BJ (cell line): Measurements from ENCODE around the gene LARP1. TPM values are rescaled to one million over a fixed set of nuclear protein-coding genes. Genes with fewer than 3 reads are reported as not detected.

Source experiments
- CTCF ChIA-PET: fragments of 350-600 bp; formaldehyde crosslinking; extraction: SDS; loops from one replicate; lab custom pipeline; 2021; ENCODE audit warnings: antibody characterized with exemption, inconsistent platforms; lab: Yijun Ruan, JAX
- POLR2A ChIA-PET: fragments of 300-600 bp; sonication (Branson Sonifier 250); formaldehyde crosslinking; extraction: SDS; loops from one replicate; lab custom pipeline; 2021; ENCODE audit warnings: antibody characterized with exemption; lab: Charles Lee
- DNase-seq: peaks from one replicate; pipeline ENCODE4 v3.0.0-alpha.2; 2011; ENCODE audit warnings: low read depth
- H3K27me3 ChIP-seq: 2 replicates; pipeline ENCODE4 v1.6.0; 2011; ENCODE audit warnings: low read length; ENCODE audit not compliant: control insufficient read depth, insufficient read depth
- H3K36me3 ChIP-seq: 2 replicates; pipeline ENCODE4 v1.5.1; 2011; ENCODE audit warnings: low read length; ENCODE audit not compliant: control insufficient read depth, insufficient read depth
- H3K4me3 ChIP-seq: 2 replicates; pipeline ENCODE4 v1.5.1; 2011; ENCODE audit warnings: low read depth, mild to moderate bottlenecking, control low read depth, low read length
- polyA plus RNA-seq: library from polyadenylated mRNA; depleted of rRNA; stranded (reverse); fragments of >200 nt; gene quantifications from 2 replicates; pipeline ENCODE4 v1.2.3, GENCODE V29; 2011
- TF ChIP-seq, protein P1 (sequence below): IDR thresholded peaks from 2 replicates; pipeline ENCODE4 v1.5.1; 2011; ENCODE audit warnings: low read depth, mild to moderate bottlenecking, control low read depth, inconsistent platforms, low read length, moderate library complexity; ENCODE audit not compliant: insufficient read depth

The LARP1 gene
- polyA plus RNA-seq, 1 experiment: 59.0 TPM

DNA sequence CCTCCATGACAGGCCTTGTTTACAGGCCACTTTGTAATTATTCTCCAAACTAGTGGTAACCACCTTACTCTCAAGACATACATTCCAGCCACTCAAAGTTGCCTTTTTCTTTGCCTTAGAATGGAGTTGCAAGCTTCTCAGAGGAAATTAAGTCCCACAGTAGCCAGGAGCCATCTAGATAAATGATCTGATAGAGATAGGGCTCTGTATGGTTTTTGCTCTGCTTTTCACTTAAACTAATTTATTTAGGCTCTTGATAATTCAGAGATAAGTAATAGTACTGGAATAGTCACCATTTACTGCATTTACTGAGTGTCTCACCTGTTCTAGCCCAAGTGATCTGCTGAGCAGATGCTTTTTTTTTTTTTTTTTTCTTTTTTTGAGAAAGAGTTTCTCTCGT lies 7.5 kb downstream of the LARP1 start:
- no peaks in the 10 kb centered on the region for H3K27me3 ChIP-seq
- CTCF ChIA-PET: no interaction called here
- DNase-seq: no peak
- POLR2A ChIA-PET: no interaction called here
- no peaks in the 10 kb centered on the region for H3K36me3 ChIP-seq
- H3K4me3 ChIP-seq: no peak overlapping the region
- TF ChIP-seq, protein P1, sequence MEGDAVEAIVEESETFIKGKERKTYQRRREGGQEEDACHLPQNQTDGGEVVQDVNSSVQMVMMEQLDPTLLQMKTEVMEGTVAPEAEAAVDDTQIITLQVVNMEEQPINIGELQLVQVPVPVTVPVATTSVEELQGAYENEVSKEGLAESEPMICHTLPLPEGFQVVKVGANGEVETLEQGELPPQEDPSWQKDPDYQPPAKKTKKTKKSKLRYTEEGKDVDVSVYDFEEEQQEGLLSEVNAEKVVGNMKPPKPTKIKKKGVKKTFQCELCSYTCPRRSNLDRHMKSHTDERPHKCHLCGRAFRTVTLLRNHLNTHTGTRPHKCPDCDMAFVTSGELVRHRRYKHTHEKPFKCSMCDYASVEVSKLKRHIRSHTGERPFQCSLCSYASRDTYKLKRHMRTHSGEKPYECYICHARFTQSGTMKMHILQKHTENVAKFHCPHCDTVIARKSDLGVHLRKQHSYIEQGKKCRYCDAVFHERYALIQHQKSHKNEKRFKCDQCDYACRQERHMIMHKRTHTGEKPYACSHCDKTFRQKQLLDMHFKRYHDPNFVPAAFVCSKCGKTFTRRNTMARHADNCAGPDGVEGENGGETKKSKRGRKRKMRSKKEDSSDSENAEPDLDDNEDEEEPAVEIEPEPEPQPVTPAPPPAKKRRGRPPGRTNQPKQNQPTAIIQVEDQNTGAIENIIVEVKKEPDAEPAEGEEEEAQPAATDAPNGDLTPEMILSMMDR: no peak

DNA sequence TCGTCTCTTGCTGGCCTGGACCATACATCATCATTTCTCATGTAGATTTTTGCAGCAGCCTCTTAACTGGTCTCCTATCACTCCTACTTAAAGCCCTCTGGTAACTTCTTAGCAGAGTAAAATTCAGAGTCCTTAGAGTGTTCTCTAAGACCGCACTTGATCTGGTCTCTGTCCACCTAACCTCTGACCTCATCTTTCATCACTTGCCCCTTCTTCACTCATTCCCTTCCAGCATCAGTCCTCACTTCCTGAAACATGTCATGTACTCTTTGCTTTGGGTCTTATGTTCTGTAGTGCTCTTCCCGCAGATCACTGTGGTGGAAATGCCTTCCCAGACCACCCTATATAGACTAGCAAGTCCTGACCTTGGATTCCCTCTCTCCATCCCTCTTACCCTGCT lies 9.8 kb downstream of the LARP1 start:
- no peaks in the 10 kb centered on the region; the same call in 1 of the 2 replicates for H3K36me3 ChIP-seq
- ChIA-PET CTCF (interaction anchor here (1.7 kb wide), 1 partner anchor 17 kb away, joined by 4 read pairs; no protein-coding TSS in a partner anchor), POLR2A (no interaction called here)
- TF ChIP-seq, protein P1: no peak
- H3K4me3 ChIP-seq: no peak overlapping the region
- H3K27me3 ChIP-seq: no peaks in the 10 kb centered on the region
- no peak for DNase-seq

DNA sequence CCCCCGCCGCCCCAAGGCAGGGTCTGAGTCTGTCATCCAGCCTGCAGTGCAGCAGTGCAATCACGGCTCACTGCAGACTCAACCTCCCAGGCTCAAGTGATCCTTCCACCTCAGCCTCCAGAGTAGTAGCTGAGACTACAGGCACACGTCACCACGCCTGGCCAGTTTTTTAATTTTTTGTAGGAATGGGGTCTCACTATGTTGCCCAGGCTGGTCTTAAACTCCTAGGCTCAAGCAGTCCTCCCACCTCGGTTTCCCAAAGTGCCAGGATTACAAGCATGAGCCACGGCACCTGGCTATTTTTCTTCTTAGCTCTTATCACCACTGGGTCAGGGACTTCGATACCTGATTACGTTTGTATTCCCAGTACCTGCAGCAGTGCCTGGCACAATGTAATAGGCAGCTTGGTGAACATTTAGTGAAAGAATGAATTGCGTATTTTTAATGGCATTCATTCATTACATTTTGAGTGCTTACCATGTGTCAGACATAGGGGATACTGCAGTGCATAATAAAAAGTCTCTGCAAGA lies 10.3 kb downstream of the LARP1 start:
- Histone ChIP-seq H3K27me3 (no peaks in the 10 kb centered on the region), H3K4me3 (no peak overlapping the region), H3K36me3 (no peaks in the 10 kb centered on the region; the same call in 1 of the 2 replicates)
- TF ChIP-seq, protein P1: no peak
- CTCF ChIA-PET: interaction anchor here (1.7 kb wide), 1 partner anchor 17 kb away, joined by 4 read pairs; no protein-coding TSS in a partner anchor
- POLR2A ChIA-PET: no interaction called here
- no peak for DNase-seq

DNA sequence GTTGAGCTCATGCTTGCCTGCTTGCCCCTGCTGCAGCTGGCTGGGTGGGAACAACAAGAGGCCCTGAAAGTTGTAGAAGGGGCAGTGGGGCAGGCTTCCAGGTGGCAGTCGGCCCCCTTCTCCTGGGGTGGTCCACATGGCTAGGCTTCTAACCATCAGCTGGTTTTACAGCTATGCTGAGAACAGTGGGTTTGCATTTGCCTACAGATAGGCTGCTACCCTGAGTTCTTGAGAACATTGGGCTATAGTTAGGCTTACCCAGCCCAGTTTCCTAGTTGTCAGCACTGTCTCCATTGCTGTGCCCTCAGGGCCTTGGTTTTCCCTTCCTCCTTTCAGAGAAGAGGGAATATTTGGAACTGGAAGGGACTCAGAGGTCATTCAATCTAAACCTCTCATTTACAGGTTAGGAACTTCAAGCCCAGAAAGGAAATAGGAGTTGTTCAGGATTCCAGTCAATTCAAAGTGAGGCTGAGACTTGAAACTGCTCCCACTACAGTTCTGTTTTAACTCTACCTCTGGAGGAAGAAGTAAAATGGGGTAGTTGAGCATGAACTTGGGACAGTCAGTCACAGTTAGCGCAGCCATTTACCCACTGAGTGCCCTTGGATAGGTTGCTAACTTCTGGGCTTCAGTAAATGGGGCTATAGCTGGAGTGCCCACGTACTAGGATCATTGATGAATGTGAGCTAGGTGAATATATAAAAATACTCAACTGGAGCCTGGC lies 11.5 kb downstream of the LARP1 start:
- POLR2A ChIA-PET: interaction anchor here (0.7 kb wide), 1 partner anchor 11 kb away, joined by 4 read pairs; no protein-coding TSS in a partner anchor
- Histone ChIP-seq H3K27me3 (no peaks in the 10 kb centered on the region), H3K36me3 (no peaks in the 10 kb centered on the region; the same call in 1 of the 2 replicates), H3K4me3 (no peak overlapping the region)
- CTCF ChIA-PET: interaction anchor here (1.1 to 1.7 kb wide), 2 partner anchors 8 to 15 kb away, joined by 3 to 4 read pairs; no protein-coding TSS in a partner anchor
- TF ChIP-seq, protein P1: no peak
- DNase-seq: no peak

DNA sequence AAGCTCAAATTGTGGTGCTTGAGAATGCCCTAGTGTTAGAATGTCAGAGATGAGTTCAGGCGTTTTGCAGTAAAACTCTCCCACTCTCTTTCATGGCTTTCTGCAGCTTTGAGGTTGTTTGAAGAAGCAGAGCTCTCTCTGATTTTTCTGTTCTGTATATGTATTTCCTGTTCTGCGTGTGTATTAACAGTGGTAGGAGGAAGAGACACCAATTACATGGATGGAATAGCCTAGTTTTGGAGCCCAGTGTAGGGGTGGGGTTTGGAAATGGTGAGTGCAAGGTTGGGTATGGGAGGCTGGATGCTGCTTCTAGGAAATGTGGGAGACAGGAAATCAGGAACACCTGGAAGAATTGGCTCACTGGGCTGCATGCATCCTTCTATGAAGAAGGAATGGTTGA lies 12.4 kb downstream of the LARP1 start:
- Histone ChIP-seq H3K4me3 (no peak overlapping the region), H3K36me3 (no peaks in the 10 kb centered on the region; the same call in 1 of the 2 replicates), H3K27me3 (no peaks in the 10 kb centered on the region)
- ChIA-PET POLR2A (no interaction called here), CTCF (interaction anchor here (1.1 kb wide), 1 partner anchor 9 kb away, joined by 3 read pairs; no protein-coding TSS in a partner anchor)
- TF ChIP-seq, protein P1: no peak
- DNase-seq: no peak
